IMR-90 (cell line): ENCODE results near the gene RHOBTB3. TPM values are rescaled to one million over a fixed set of nuclear protein-coding genes. Genes with fewer than 3 reads are reported as not detected.

ENCODE experiments used
- ATAC-seq: fragments of 200-7000 bp; cut with Tn5 transposase; 2 replicates; pipeline ENCODE4 v1.9.1; 2020; ENCODE audit warnings: low read depth, mild to moderate bottlenecking, moderate library complexity
- BruUV-seq: library from RNA; stranded (reverse); fragments of 400-500 nt; replicated peaks from 2 replicates; lab custom pipeline; 2021; lab: Mats Ljungman, UMichigan
- CTCF ChIA-PET: fragments of 300-600 bp; formaldehyde crosslinking; extraction: SDS; loops from one replicate; lab custom pipeline; 2021; ENCODE audit warnings: antibody characterized with exemption; lab: Yijun Ruan, JAX
- POLR2A ChIA-PET: fragments of 300-600 bp; sonication (Branson Sonifier 250); formaldehyde crosslinking; loops from one replicate; lab custom pipeline; 2022; ENCODE audit warnings: antibody characterized with exemption; ENCODE audit not compliant: unreplicated experiment; lab: Charles Lee
- DNase-seq: peaks from one replicate; pipeline ENCODE4 v3.0.0; 2013
- H2AFZ ChIP-seq: replicated peaks from 2 replicates; pipeline ENCODE3; 2013; ENCODE audit warnings: low read length, mild to moderate bottlenecking; ENCODE audit not compliant: poor library complexity
- H2AK5ac ChIP-seq: 2 replicates; pipeline ENCODE4 v1.6.1; 2013; ENCODE audit warnings: low read depth, low read length, inconsistent platforms
- H2AK9ac ChIP-seq: replicated peaks from 2 replicates; pipeline ENCODE3; 2013; ENCODE audit warnings: mild to moderate bottlenecking, low read depth, low read length, moderate library complexity; ENCODE audit not compliant: poor library complexity
- H2BK120ac ChIP-seq: 2 replicates; pipeline ENCODE4 v1.6.1; 2013; ENCODE audit warnings: low read depth, low read length, inconsistent platforms
- H2BK15ac ChIP-seq: 3 replicates; pipeline ENCODE4 v1.6.1; 2013; ENCODE audit warnings: low read depth, low read length, inconsistent platforms
- H2BK20ac ChIP-seq: 2 replicates; pipeline ENCODE4 v1.6.1; 2013; ENCODE audit warnings: low read depth, mild to moderate bottlenecking, inconsistent platforms, low read length, moderate library complexity
- H2BK5ac ChIP-seq: 2 replicates; pipeline ENCODE4 v1.6.1; 2013; ENCODE audit warnings: mild to moderate bottlenecking, low read depth, low read length, inconsistent platforms; ENCODE audit not compliant: poor library complexity, severe bottlenecking
- H3K14ac ChIP-seq: replicated peaks from 2 replicates; pipeline ENCODE4 v1.6.1; 2013; ENCODE audit warnings: low read depth, low read length, inconsistent platforms
- H3K18ac ChIP-seq: 2 replicates; pipeline ENCODE4 v1.6.1; 2013; ENCODE audit warnings: low read depth, low read length, control low read depth
- H3K23ac ChIP-seq: 2 replicates; pipeline ENCODE4 v1.6.1; 2013; ENCODE audit warnings: low read depth, low read length, inconsistent platforms
- H3K27ac ChIP-seq: 2 replicates; pipeline ENCODE4 v1.5.1; 2013; ENCODE audit warnings: mild to moderate bottlenecking, control low read depth, low read length; ENCODE audit not compliant: insufficient read depth
- H3K27me3 ChIP-seq: 2 replicates; pipeline ENCODE4 v1.6.1; 2013; ENCODE audit warnings: low read length; ENCODE audit not compliant: control insufficient read depth, insufficient read depth
- H3K36me3 ChIP-seq: 2 replicates; pipeline ENCODE4 v1.6.1; 2013; ENCODE audit warnings: low read length, mixed read lengths; ENCODE audit not compliant: control insufficient read depth, insufficient read depth
- H3K4ac ChIP-seq: 2 replicates; pipeline ENCODE4 v1.6.1; 2013; ENCODE audit warnings: low read depth, low read length, inconsistent platforms
- H3K4me1 ChIP-seq: 2 replicates; pipeline ENCODE4 v1.6.1; 2013; ENCODE audit warnings: low read length, mixed read lengths; ENCODE audit not compliant: control insufficient read depth, insufficient read depth
- H3K4me2 ChIP-seq: 2 replicates; pipeline ENCODE4 v1.6.1; 2013; ENCODE audit warnings: low read depth, mild to moderate bottlenecking, control low read depth, low read length, moderate library complexity
- H3K4me3 ChIP-seq: 2 replicates; pipeline ENCODE4 v1.5.1; 2013; ENCODE audit warnings: low read depth, mild to moderate bottlenecking, control low read depth, low read length, moderate library complexity; ENCODE audit not compliant: insufficient read depth
- H3K56ac ChIP-seq: 2 replicates; pipeline ENCODE4 v1.6.1; 2013; ENCODE audit warnings: low read length, inconsistent platforms; ENCODE audit not compliant: insufficient read depth; ENCODE audit errors: extremely low read depth
- H3K79me1 ChIP-seq, 2 experiments: 2 replicates each; pipeline ENCODE4 v1.6.1; 2013; ENCODE audit warnings: low read length in 2 of 2, inconsistent platforms in 1 of 2, low read depth in 1 of 2
- H3K9ac ChIP-seq: 2 replicates; pipeline ENCODE4 v1.6.1; 2013; ENCODE audit warnings: low read depth, low read length, control low read depth
- H3K9me1 ChIP-seq: 2 replicates; pipeline ENCODE4 v1.6.1; 2013; ENCODE audit warnings: low read length, inconsistent platforms; ENCODE audit not compliant: insufficient read depth
- H3K9me3 ChIP-seq: 2 replicates; pipeline ENCODE4 v1.6.1; 2013; ENCODE audit warnings: low read length; ENCODE audit not compliant: control insufficient read depth, insufficient read depth
- H4K20me1 ChIP-seq: 2 replicates; pipeline ENCODE4 v1.6.1; 2013; ENCODE audit warnings: low read length, inconsistent platforms; ENCODE audit not compliant: insufficient read depth
- H4K5ac ChIP-seq: 2 replicates; pipeline ENCODE4 v1.6.1; 2013; ENCODE audit warnings: mild to moderate bottlenecking, low read depth, low read length, control low read depth
- H4K8ac ChIP-seq, 2 experiments: 2 replicates each; pipeline ENCODE4 v1.6.1; 2013; ENCODE audit warnings: low read depth in 2 of 2, low read length in 2 of 2, control low read depth in 1 of 2, inconsistent platforms in 1 of 2
- H4K91ac ChIP-seq: 2 replicates; pipeline ENCODE4 v1.6.1; 2013; ENCODE audit warnings: low read depth, low read length, inconsistent platforms; ENCODE audit not compliant: insufficient read depth
- BHLHE40 ChIP-seq: fragments of 150-350 bp; IDR thresholded peaks from 2 replicates; pipeline ENCODE4 v1.6.1; 2016; ENCODE audit warnings: mild to moderate bottlenecking, low read depth, low read length
- CEBPB ChIP-seq: IDR thresholded peaks from 2 replicates; pipeline ENCODE4 v1.6.1; 2012; ENCODE audit warnings: low read depth, low read length, improper control_type of control experiment
- FOS ChIP-seq: fragments of 150-350 bp; IDR thresholded peaks from 2 replicates; pipeline ENCODE4 v1.6.1; 2016; ENCODE audit warnings: low read depth, low read length
- WGBS, 2 experiments: methylation state at CpG; one replicate each; pipeline versions ENCODE4 v1.1.5 to v1.1.7; 2013; ENCODE audit warnings: missing lambda C conversion rate in 2 of 2; ENCODE audit not compliant: insufficient read length in 1 of 2; ENCODE audit errors: extremely low coverage in 2 of 2; 5-methylcytosine and 5-hydroxymethylcytosine counted together
- dilution Hi-C: fragments of 300-500 bp; cut with HindIII; formaldehyde crosslinking; loops from one replicate; pipeline ENCODE4 v1.14.3; 2018; ENCODE audit warnings: low sequenced_read_pairs; ENCODE audit not compliant: unreplicated experiment
- in situ Hi-C: fragments of 300-500 bp; cut with MboI; formaldehyde crosslinking; loops from 3 replicates; pipeline ENCODE4 v1.14.3; 2019; ENCODE audit warnings: low sequenced_read_pairs, inconsistent platforms, mixed read lengths
- intact Hi-C: fragments of 100-400 bp; cut with micrococcal nuclease; formaldehyde crosslinking; loops from 2 replicates; pipeline ENCODE4 v1.10.0; 2022
- polyA plus RNA-seq, 3 experiments: library from polyadenylated mRNA; depleted of rRNA; stranded (reverse); fragments of >200 nt; gene quantifications; 2 replicates each; pipeline ENCODE4 v1.2.3, GENCODE V29; 2012; ENCODE audit warnings: low replicate concordance in 1 of 3
- total RNA-seq: library from RNA; depleted of rRNA; stranded (reverse); fragments of >200 nt; gene quantifications from 2 replicates; pipeline ENCODE4 v1.2.3, GENCODE V29; 2012

The RHOBTB3 gene
- total and polyA plus RNA-seq, 2 of the 4 experiments (the other 2 are of a cell fraction) = 117 to 447 TPM

- no peak for TF ChIP-seq BHLHE40
- no peak for TF ChIP-seq FOS
- no peak for TF ChIP-seq CEBPB
- Histone ChIP-seq H2BK20ac (no peak overlapping the region), H3K27ac (no peak overlapping the region), H3K27me3 (no peaks in the 10 kb centered on the region), H4K20me1 (peaks cover 35% of the 10 kb centered on the region), H3K14ac (no peak overlapping the region), H3K23ac (no peak overlapping the region), H3K4ac (no peak overlapping the region), H3K56ac (no peak overlapping the region), H3K36me3 (peaks cover 47% of the 10 kb centered on the region), H2BK15ac (no peak overlapping the region), H4K5ac (no peak overlapping the region), H2AK5ac (no peak overlapping the region), H4K8ac (no peak overlapping the region), H4K91ac (no peak overlapping the region), H2AK9ac (no peak overlapping the region), H3K4me2 (no peak overlapping the region), H3K9me3 (no peaks in the 10 kb centered on the region), H3K18ac (no peak overlapping the region), H3K9ac (no peak overlapping the region), H3K9me1 (peaks cover 22% of the 10 kb centered on the region), H2BK5ac (no peak overlapping the region), H2AFZ (no peak overlapping the region), H2BK120ac (no peak overlapping the region), H3K79me1 (peaks cover 30 to 80% of the 10 kb centered on the region in 2 experiments), H3K4me3 (no peak overlapping the region), H3K4me1 (peaks cover 10% of the 10 kb centered on the region)
- DNase-seq (no peak), ATAC-seq (no peak)
- in situ Hi-C loops (no loop called here), dilution Hi-C loops (no loop called here), intact Hi-C loops (loop anchor here (10.0 kb wide), 1 partner anchor 185 kb away; the partner anchor contains the start of genes ARSK and SKIC3)
- POLR2A ChIA-PET = no interaction called here
- no TSS peak for BruUV-seq
- WGBS, 2 experiments = no CpG with 5 or more reads among the region's 2 CpGs
- CTCF ChIA-PET = no interaction called here
Measured at GRCh38 chr5:95739857-95740256, 8.7 kb downstream of the RHOBTB3 start.
